NCI-H1105 (cell line): ENCODE data around the gene FOXJ1.
A peak's percentile ranks its signal among the peaks of the same experiment; 100 is the strongest.

Source experiments
- DNase-seq: peaks from one replicate; lab custom pipeline; 2025; lab: John Stamatoyannopoulos, UW

Gene FOXJ1

GRCh38 chr17:76123749-76124581 lies 17.1 kb downstream of the FOXJ1 start:
- DNase-seq: no peak

GRCh38 chr17:76123191-76123499 lies 17.9 kb downstream of the FOXJ1 start:
- DNase-seq: no peak

GRCh38 chr17:76122431-76123190 lies 18.4 kb downstream of the FOXJ1 start:
- no peak for DNase-seq

- no peak for DNase-seq
Measured at GRCh38 chr17:76121932-76122430, 19.1 kb downstream of the FOXJ1 start.

GRCh38 chr17:76120658-76121008 lies 20.4 kb downstream of the FOXJ1 start:
- no peak for DNase-seq

- DNase-seq: no peak
Measured at GRCh38 chr17:76119409-76120371, 21.4 kb downstream of the FOXJ1 start.

GRCh38 chr17:76115138-76115754 lies 25.8 kb downstream of the FOXJ1 start:
- DNase-seq: no peak

- DNase-seq: no peak
Measured at GRCh38 chr17:76111956-76112355, 29.1 kb downstream of the FOXJ1 start.

- DNase-seq: no peak
Measured at GRCh38 chr17:76107509-76107908, 33.5 kb downstream of the FOXJ1 start.

- no peak for DNase-seq
Measured at GRCh38 chr17:76106703-76107102, 34.3 kb downstream of the FOXJ1 start.

GRCh38 chr17:76104896-76105231 lies 36.2 kb downstream of the FOXJ1 start:
- no peak for DNase-seq

GRCh38 chr17:76104140-76104895 lies 36.7 kb downstream of the FOXJ1 start:
- DNase-seq: no peak

- peak; percentile 89 for DNase-seq
Measured at GRCh38 chr17:76103274-76104139, 37.5 kb downstream of the FOXJ1 start, which contains the start of gene EXOC7. Gene EXOC7 (minus strand): TSS chr17:76103787. CDS start chr17:76103692, 95 bp downstream.

- no peak for DNase-seq
Measured at GRCh38 chr17:76102944-76103273, 38.1 kb downstream of the FOXJ1 start.

- no peak for DNase-seq
Measured at GRCh38 chr17:76097716-76098295, 43.2 kb downstream of the FOXJ1 start.

- DNase-seq: no peak
Measured at GRCh38 chr17:76095943-76096342, 45.1 kb downstream of the FOXJ1 start.

- no peak for DNase-seq
Measured at GRCh38 chr17:76094046-76094445, 47.0 kb downstream of the FOXJ1 start.

GRCh38 chr17:76092526-76093413 lies 48.3 kb downstream of the FOXJ1 start:
- DNase-seq: no peak
